Measurements from ENCODE around the gene WDR5B.
"Not testable (repeated sequence)": the region's sequence is repeated elsewhere in the genome, so short reads cannot be mapped to it uniquely, and the experiment has no call there.

The WDR5B gene

GRCh38 chr3:122415762-122416654 is at the start of gene WDR5B:
Gene WDR5B (minus strand): TSS chr3:122416062. CDS start chr3:122415528, 534 bp downstream.
- H3K4me3 ChIP-seq (ENCODE audit: low read length): peak within 1 kb of the TSS; percentile 86
- no peak for TF ChIP-seq ZNF274 (IDR thresholded peaks at IDR 0.05; ENCODE audit: low read depth, low read length)

- no peak for TF ChIP-seq ZNF274 (IDR thresholded peaks at IDR 0.05; ENCODE audit: low read depth, low read length)
- H3K4me3 ChIP-seq (ENCODE audit: low read length): no peak overlapping the region
These were observed 48.8 kb upstream of the WDR5B start for GRCh38 chr3:122464659-122465058.

- no peak for TF ChIP-seq ZNF274 (IDR thresholded peaks at IDR 0.05; ENCODE audit: low read depth, low read length)
- H3K4me3 ChIP-seq (ENCODE audit: low read length): no peak overlapping the region
These were observed 46.5 kb upstream of the WDR5B start for GRCh38 chr3:122462406-122462805.

GRCh38 chr3:122461806-122462205 is 45.9 kb upstream of the WDR5B start:
- no peak overlapping the region for H3K4me3 ChIP-seq (ENCODE audit: low read length)
- no peak for TF ChIP-seq ZNF274 (IDR thresholded peaks at IDR 0.05; ENCODE audit: low read depth, low read length)

- TF ChIP-seq ZNF274 (IDR thresholded peaks at IDR 0.05; ENCODE audit: low read depth, low read length): no peak
- H3K4me3 ChIP-seq (ENCODE audit: low read length): no peak overlapping the region
These were observed 43.1 kb upstream of the WDR5B start for GRCh38 chr3:122458992-122459391.

GRCh38 chr3:122457706-122458105 is 41.8 kb upstream of the WDR5B start:
- H3K4me3 ChIP-seq (ENCODE audit: low read length): no peak overlapping the region
- no peak for TF ChIP-seq ZNF274 (IDR thresholded peaks at IDR 0.05; ENCODE audit: low read depth, low read length)

- TF ChIP-seq ZNF274 (IDR thresholded peaks at IDR 0.05; ENCODE audit: low read depth, low read length): no peak
These were observed 40.2 kb upstream of the WDR5B start for GRCh38 chr3:122456074-122456473.

GRCh38 chr3:122451371-122451770 is 35.5 kb upstream of the WDR5B start:
- no peak overlapping the region for H3K4me3 ChIP-seq (ENCODE audit: low read length)
- TF ChIP-seq ZNF274 (IDR thresholded peaks at IDR 0.05; ENCODE audit: low read depth, low read length): no peak

More at GRCh38 chr3:122456074-122456473, 40.2 kb upstream of the WDR5B start:
- H3K4me3 ChIP-seq (ENCODE audit: low read length): no peak overlapping the region

- not testable (repeated sequence) for H3K4me3 ChIP-seq (ENCODE audit: low read length)
These were observed 32.4 kb upstream of the WDR5B start for GRCh38 chr3:122448218-122448617.

GRCh38 chr3:122444491-122444887 is 28.6 kb upstream of the WDR5B start:
- H3K4me3 ChIP-seq (ENCODE audit: low read length): not testable (repeated sequence)

GRCh38 chr3:122443762-122444490 is 28.1 kb upstream of the WDR5B start:
- H3K4me3 ChIP-seq (ENCODE audit: low read length): not testable (repeated sequence)

- H3K4me3 ChIP-seq (ENCODE audit: low read length): no peak overlapping the region
- TF ChIP-seq ZNF274 (IDR thresholded peaks at IDR 0.05; ENCODE audit: low read depth, low read length): no peak
These were observed 27.2 kb upstream of the WDR5B start for GRCh38 chr3:122443090-122443489.

- H3K4me3 ChIP-seq (ENCODE audit: low read length): no peak overlapping the region
- no peak for TF ChIP-seq ZNF274 (IDR thresholded peaks at IDR 0.05; ENCODE audit: low read depth, low read length)
These were observed 20.1 kb upstream of the WDR5B start for GRCh38 chr3:122435950-122436349.

GRCh38 chr3:122430371-122430770 is 14.5 kb upstream of the WDR5B start:
- no peak for TF ChIP-seq ZNF274 (IDR thresholded peaks at IDR 0.05; ENCODE audit: low read depth, low read length)
- H3K4me3 ChIP-seq (ENCODE audit: low read length): no peak overlapping the region

- H3K4me3 ChIP-seq (ENCODE audit: low read length): no peak overlapping the region
- no peak for TF ChIP-seq ZNF274 (IDR thresholded peaks at IDR 0.05; ENCODE audit: low read depth, low read length)
These were observed 12.1 kb upstream of the WDR5B start for GRCh38 chr3:122427857-122428471.

Data from GM08714 (cell line).